Stimulated activated CD4-positive, alpha-beta T cell treated with anti-CD3 and anti-CD28 coated beads, TNF-alpha, amount 100 ng/mL, for 24 hours (primary cell): ENCODE results near the gene THAP8.

Source experiments
- DNase-seq, 3 experiments: peaks; one replicate each; pipeline ENCODE4 v3.0.0-alpha.2; 2020; ENCODE audit warnings: low read depth in 3 of 3

Gene THAP8

GRCh38 chr19:35995048-35995993 lies 58.8 kb downstream of the THAP8 start, which contains the start of gene SDHAF1:
Gene SDHAF1, plus strand, starts transcription at chr19:35995188. Its CDS starts 87 bp downstream, at chr19:35995275.
- peak; percentile 87 to 98 (median 94) for DNase-seq

- DNase-seq = no peak
Measured at GRCh38 chr19:35993923-35994598, 60.0 kb downstream of the THAP8 start.

- no peak for DNase-seq
Measured at GRCh38 chr19:35992907-35993765, 60.9 kb downstream of the THAP8 start.

GRCh38 chr19:35991731-35992450 lies 62.2 kb downstream of the THAP8 start:
- DNase-seq = no peak

- DNase-seq = no peak
Measured at GRCh38 chr19:35990771-35991730, 63.0 kb downstream of the THAP8 start.

GRCh38 chr19:35990156-35990555 lies 63.9 kb downstream of the THAP8 start:
- no peak for DNase-seq

- no peak for DNase-seq
Measured at GRCh38 chr19:35988824-35989223, 65.3 kb downstream of the THAP8 start.

GRCh38 chr19:35987571-35987896 lies 66.6 kb downstream of the THAP8 start:
- DNase-seq = no peak

- DNase-seq = peak in 1 of 3 experiments; percentile 38
Measured at GRCh38 chr19:35986664-35987570, 67.2 kb downstream of the THAP8 start.

GRCh38 chr19:35986111-35986510 lies 68.0 kb downstream of the THAP8 start:
- no peak for DNase-seq
